WTC11 (cell line): ENCODE measurements around the gene NEK10. TPM values are rescaled to one million over a fixed set of nuclear protein-coding genes. Genes with fewer than 3 reads are reported as not detected.

Experiments used
- ATAC-seq: fragments of 200-7000 bp; cut with Tn5 transposase; 2 replicates; pipeline ENCODE4 v1.10.0; 2021; ENCODE audit warnings: mild to moderate bottlenecking, moderate library complexity
- CTCF ChIA-PET: fragments of 300-600 bp; sonication (Branson Sonifier 250); formaldehyde crosslinking; loops from one replicate; lab custom pipeline; 2021; ENCODE audit warnings: antibody characterized with exemption; lab: Charles Lee
- POLR2A ChIA-PET: fragments of 350-600 bp; sonication (Branson Sonifier 250); formaldehyde crosslinking; loops from one replicate; lab custom pipeline; 2021; ENCODE audit warnings: antibody characterized with exemption; lab: Charles Lee
- DNase-seq: peaks from one replicate; pipeline ENCODE4 v3.0.0; 2021; ENCODE audit warnings: low spot score
- H3K27ac Mint-ChIP-seq: 2 replicates; pipeline ENCODE4 v1.8.0; 2021; ENCODE audit warnings: mixed read lengths
- H3K27me3 Mint-ChIP-seq: 2 replicates; pipeline ENCODE4 v1.8.0; 2021; ENCODE audit warnings: low read depth, mild to moderate bottlenecking, moderate library complexity, mixed read lengths
- H3K36me3 Mint-ChIP-seq: 2 replicates; pipeline ENCODE4 v1.8.0; 2021; ENCODE audit warnings: mixed read lengths
- H3K4me1 Mint-ChIP-seq: 2 replicates; pipeline ENCODE4 v1.8.0; 2022; ENCODE audit warnings: mixed read lengths
- H3K4me3 Mint-ChIP-seq: 2 replicates; pipeline ENCODE4 v1.8.0; 2021; ENCODE audit warnings: mild to moderate bottlenecking, moderate library complexity, mixed read lengths
- H3K9me3 Mint-ChIP-seq: 2 replicates; pipeline ENCODE4 v1.8.0; 2021; ENCODE audit warnings: mixed read lengths
- CREM ChIP-seq: sonication (generic); formaldehyde crosslinking; IDR thresholded peaks from 2 replicates; pipeline ENCODE4 v1.8.1; 2022; ENCODE audit warnings: mild to moderate bottlenecking, missing genetic modification reagents, moderate library complexity
- E2F5 ChIP-seq: sonication (generic); formaldehyde crosslinking; IDR thresholded peaks from 2 replicates; pipeline ENCODE4 v1.8.1; 2022; ENCODE audit warnings: mild to moderate bottlenecking, moderate library complexity, missing genetic modification reagents
- FOXK1 ChIP-seq: sonication (generic); formaldehyde crosslinking; IDR thresholded peaks from 2 replicates; pipeline ENCODE4 v1.8.0; 2022; ENCODE audit warnings: mild to moderate bottlenecking, moderate library complexity, missing genetic modification reagents
- FOXP1 ChIP-seq: sonication (generic); formaldehyde crosslinking; IDR thresholded peaks from 2 replicates; pipeline ENCODE4 v1.8.0; 2022; ENCODE audit warnings: missing genetic modification reagents, mild to moderate bottlenecking, moderate library complexity, borderline replicate concordance
- FOXP4 ChIP-seq: sonication (generic); formaldehyde crosslinking; IDR thresholded peaks from 2 replicates; pipeline ENCODE4 v1.8.0; 2022; ENCODE audit warnings: mild to moderate bottlenecking, missing genetic modification reagents
- HMGA2 ChIP-seq: fragments of 250-450 bp; sonication (Bioruptor Pico); IDR thresholded peaks from 2 replicates; pipeline ENCODE4 v1.4.0; 2021; ENCODE audit warnings: mild to moderate bottlenecking, moderate library complexity
- JUN ChIP-seq: sonication (generic); formaldehyde crosslinking; IDR thresholded peaks from 2 replicates; pipeline ENCODE4 v1.8.0; 2023; ENCODE audit warnings: mild to moderate bottlenecking, missing genetic modification reagents
- KAT7 ChIP-seq: sonication (generic); formaldehyde crosslinking; IDR thresholded peaks from 2 replicates; pipeline ENCODE4 v1.8.1; 2023; ENCODE audit warnings: missing genetic modification reagents, mild to moderate bottlenecking, borderline replicate concordance
- PREB ChIP-seq: sonication (generic); formaldehyde crosslinking; IDR thresholded peaks from 2 replicates; pipeline ENCODE4 v1.8.1; 2022; ENCODE audit warnings: mild to moderate bottlenecking, missing genetic modification reagents, moderate library complexity, borderline replicate concordance
- RELA ChIP-seq: sonication (generic); formaldehyde crosslinking; IDR thresholded peaks from 2 replicates; pipeline ENCODE4 v1.8.1; 2022; ENCODE audit warnings: missing genetic modification reagents, mild to moderate bottlenecking, borderline replicate concordance
- RORB ChIP-seq: fragments of 250-450 bp; sonication (Bioruptor Pico); IDR thresholded peaks from 2 replicates; pipeline ENCODE4 v1.9.0; 2021; ENCODE audit warnings: mild to moderate bottlenecking
- SMAD3 ChIP-seq: sonication (generic); formaldehyde crosslinking; IDR thresholded peaks from 2 replicates; pipeline ENCODE4 v1.8.0; 2022; ENCODE audit warnings: missing genetic modification reagents, mild to moderate bottlenecking, borderline replicate concordance
- SOX15 ChIP-seq: fragments of 250-450 bp; sonication (Bioruptor Pico); IDR thresholded peaks from 2 replicates; pipeline ENCODE4 v1.9.0; 2021; ENCODE audit warnings: mild to moderate bottlenecking
- TP53 ChIP-seq: sonication (generic); formaldehyde crosslinking; IDR thresholded peaks from 2 replicates; pipeline ENCODE4 v1.8.1; 2023; ENCODE audit warnings: mild to moderate bottlenecking, missing genetic modification reagents
- ZNF219 ChIP-seq: sonication (generic); formaldehyde crosslinking; IDR thresholded peaks from 2 replicates; pipeline ENCODE4 v1.8.0; 2023; ENCODE audit warnings: missing genetic modification reagents, mild to moderate bottlenecking, borderline replicate concordance
- ZNF263 ChIP-seq: sonication (generic); formaldehyde crosslinking; IDR thresholded peaks from 2 replicates; pipeline ENCODE4 v1.8.1; 2022; ENCODE audit warnings: low read depth, mild to moderate bottlenecking, moderate library complexity, missing genetic modification reagents
- ZNF317 ChIP-seq: sonication (generic); formaldehyde crosslinking; IDR thresholded peaks from 2 replicates; pipeline ENCODE4 v1.8.1; 2023; ENCODE audit warnings: low read depth, mild to moderate bottlenecking, moderate library complexity, missing genetic modification reagents, borderline replicate concordance
- total RNA-seq: library from RNA; stranded (reverse); gene quantifications from 3 replicates; pipeline ENCODE4 v1.2.3, GENCODE V29; 2021
- TF ChIP-seq, protein P1 (sequence below): sonication (generic); formaldehyde crosslinking; IDR thresholded peaks from 2 replicates; pipeline ENCODE4 v1.8.1; 2023; ENCODE audit warnings: mild to moderate bottlenecking, missing genetic modification reagents, moderate library complexity
- TF ChIP-seq, protein P2 (sequence below): fragments of 200-600 bp; IDR thresholded peaks from 2 replicates; pipeline ENCODE4 v1.8.0; 2022; ENCODE audit warnings: antibody characterized with exemption
- TF ChIP-seq, protein P3 (sequence below): fragments of 250-450 bp; sonication (Bioruptor Pico); IDR thresholded peaks from 2 replicates; pipeline ENCODE4 v2.1.2; 2022; ENCODE audit warnings: mild to moderate bottlenecking, moderate library complexity
- TF ChIP-seq, protein P4 (sequence below): fragments of 250-450 bp; sonication (Bioruptor Pico); IDR thresholded peaks from 2 replicates; pipeline ENCODE4 v1.9.0; 2021; ENCODE audit warnings: mild to moderate bottlenecking

Gene NEK10
- total RNA-seq, 1 experiment from 2014 or later = 0.37 TPM

DNA sequence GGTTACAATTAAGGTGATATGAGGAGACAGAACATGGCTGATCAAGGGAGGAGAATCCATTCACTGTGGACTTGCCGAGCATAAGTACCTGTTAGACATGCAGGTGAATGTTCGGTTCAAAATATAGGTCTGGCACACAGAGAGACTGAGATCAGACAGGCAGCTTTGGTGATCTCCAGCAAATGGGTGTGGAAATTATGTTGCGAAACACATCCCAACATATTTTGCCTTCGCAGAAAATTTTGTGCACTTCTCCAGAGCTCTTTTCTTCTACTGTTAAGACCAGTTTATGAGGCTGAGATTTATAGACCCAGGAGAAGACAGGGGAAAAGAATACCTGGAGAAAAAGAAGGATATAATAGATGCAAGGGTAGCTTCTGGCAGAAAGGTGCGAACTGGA, 183.2 kb downstream of the NEK10 start:
- Mint-ChIP-seq H3K36me3 (no peaks in the 10 kb centered on the region), H3K4me1 (peaks cover 5% of the 10 kb centered on the region; the same call in 1 of the 2 replicates)
- POLR2A ChIA-PET = no interaction called here

GRCh38 chr3:27185231-27185989, 183.8 kb downstream of the NEK10 start:
- no peaks in the 10 kb centered on the region for H3K27me3 Mint-ChIP-seq

More for the DNA sequence above, 183.2 kb downstream of the NEK10 start:
- TF ChIP-seq, protein P1, sequence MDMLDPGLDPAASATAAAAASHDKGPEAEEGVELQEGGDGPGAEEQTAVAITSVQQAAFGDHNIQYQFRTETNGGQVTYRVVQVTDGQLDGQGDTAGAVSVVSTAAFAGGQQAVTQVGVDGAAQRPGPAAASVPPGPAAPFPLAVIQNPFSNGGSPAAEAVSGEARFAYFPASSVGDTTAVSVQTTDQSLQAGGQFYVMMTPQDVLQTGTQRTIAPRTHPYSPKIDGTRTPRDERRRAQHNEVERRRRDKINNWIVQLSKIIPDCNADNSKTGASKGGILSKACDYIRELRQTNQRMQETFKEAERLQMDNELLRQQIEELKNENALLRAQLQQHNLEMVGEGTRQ (CRISPR knock-in tag) = no peak
- no peak for TF ChIP-seq PREB
- no peak for TF ChIP-seq ZNF219
- TF ChIP-seq, protein P2, sequence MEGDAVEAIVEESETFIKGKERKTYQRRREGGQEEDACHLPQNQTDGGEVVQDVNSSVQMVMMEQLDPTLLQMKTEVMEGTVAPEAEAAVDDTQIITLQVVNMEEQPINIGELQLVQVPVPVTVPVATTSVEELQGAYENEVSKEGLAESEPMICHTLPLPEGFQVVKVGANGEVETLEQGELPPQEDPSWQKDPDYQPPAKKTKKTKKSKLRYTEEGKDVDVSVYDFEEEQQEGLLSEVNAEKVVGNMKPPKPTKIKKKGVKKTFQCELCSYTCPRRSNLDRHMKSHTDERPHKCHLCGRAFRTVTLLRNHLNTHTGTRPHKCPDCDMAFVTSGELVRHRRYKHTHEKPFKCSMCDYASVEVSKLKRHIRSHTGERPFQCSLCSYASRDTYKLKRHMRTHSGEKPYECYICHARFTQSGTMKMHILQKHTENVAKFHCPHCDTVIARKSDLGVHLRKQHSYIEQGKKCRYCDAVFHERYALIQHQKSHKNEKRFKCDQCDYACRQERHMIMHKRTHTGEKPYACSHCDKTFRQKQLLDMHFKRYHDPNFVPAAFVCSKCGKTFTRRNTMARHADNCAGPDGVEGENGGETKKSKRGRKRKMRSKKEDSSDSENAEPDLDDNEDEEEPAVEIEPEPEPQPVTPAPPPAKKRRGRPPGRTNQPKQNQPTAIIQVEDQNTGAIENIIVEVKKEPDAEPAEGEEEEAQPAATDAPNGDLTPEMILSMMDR = no peak
- no peak for TF ChIP-seq JUN (CRISPR knock-in tag)
- no peak for TF ChIP-seq RELA (CRISPR knock-in tag)
- no peak for TF ChIP-seq FOXK1 (CRISPR knock-in tag)
- TF ChIP-seq HMGA2 (CRISPR knock-in tag) = no peak
- TF ChIP-seq E2F5 (CRISPR knock-in tag) = no peak
- TF ChIP-seq, protein P3, sequence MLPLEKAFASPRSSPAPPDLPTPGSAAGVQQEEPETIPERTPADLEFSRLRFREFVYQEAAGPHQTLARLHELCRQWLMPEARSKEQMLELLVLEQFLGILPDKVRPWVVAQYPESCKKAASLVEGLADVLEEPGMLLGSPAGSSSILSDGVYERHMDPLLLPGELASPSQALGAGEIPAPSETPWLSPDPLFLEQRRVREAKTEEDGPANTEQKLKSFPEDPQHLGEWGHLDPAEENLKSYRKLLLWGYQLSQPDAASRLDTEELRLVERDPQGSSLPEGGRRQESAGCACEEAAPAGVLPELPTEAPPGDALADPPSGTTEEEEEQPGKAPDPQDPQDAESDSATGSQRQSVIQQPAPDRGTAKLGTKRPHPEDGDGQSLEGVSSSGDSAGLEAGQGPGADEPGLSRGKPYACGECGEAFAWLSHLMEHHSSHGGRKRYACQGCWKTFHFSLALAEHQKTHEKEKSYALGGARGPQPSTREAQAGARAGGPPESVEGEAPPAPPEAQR = no peak
- no peaks in the 10 kb centered on the region for H3K9me3 Mint-ChIP-seq
- DNase-seq (no peak), ATAC-seq (no peak)
- H3K27me3 Mint-ChIP-seq = no peaks in the 10 kb centered on the region
- no peak overlapping the region for H3K4me3 Mint-ChIP-seq
- CTCF ChIA-PET = interaction anchor here (1.4 kb wide), 1 partner anchor 43 kb away, joined by 5 read pairs; no protein-coding TSS in a partner anchor
- no peak overlapping the region for H3K27ac Mint-ChIP-seq

GRCh38 chr3:27184261-27184660, 184.9 kb downstream of the NEK10 start:
- no peak for DNase-seq
- no peak overlapping the region for H3K27ac Mint-ChIP-seq
- no peak overlapping the region for H3K4me3 Mint-ChIP-seq
- H3K9me3 Mint-ChIP-seq = no peaks in the 10 kb centered on the region
- ATAC-seq = no peak
- H3K4me1 Mint-ChIP-seq = no peaks in the 10 kb centered on the region
- H3K36me3 Mint-ChIP-seq = no peaks in the 10 kb centered on the region
- CTCF ChIA-PET = no interaction called here
- POLR2A ChIA-PET = no interaction called here
- no peaks in the 10 kb centered on the region for H3K27me3 Mint-ChIP-seq
- TF ChIP-seq, protein P4, sequence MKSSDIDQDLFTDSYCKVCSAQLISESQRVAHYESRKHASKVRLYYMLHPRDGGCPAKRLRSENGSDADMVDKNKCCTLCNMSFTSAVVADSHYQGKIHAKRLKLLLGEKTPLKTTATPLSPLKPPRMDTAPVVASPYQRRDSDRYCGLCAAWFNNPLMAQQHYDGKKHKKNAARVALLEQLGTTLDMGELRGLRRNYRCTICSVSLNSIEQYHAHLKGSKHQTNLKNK (CRISPR knock-in tag) = no peak
- TF ChIP-seq, protein P3 = no peak
- TF ChIP-seq TP53 (CRISPR knock-in tag) = no peak
- no peak for TF ChIP-seq FOXP4 (CRISPR knock-in tag)
- TF ChIP-seq SOX15 = no peak
- no peak for TF ChIP-seq ZNF219
- TF ChIP-seq RORB = no peak
- TF ChIP-seq ZNF317 (CRISPR knock-in tag) = no peak
- TF ChIP-seq KAT7 (CRISPR knock-in tag) = no peak

More at GRCh38 chr3:27185231-27185989, 183.8 kb downstream of the NEK10 start:
- Mint-ChIP-seq H3K27ac (no peak overlapping the region; the same call in 1 of the 2 replicates), H3K4me1 (0 out of 2 replicates have a peak, but pooled peaks cover 2% of the 10 kb centered on the region), H3K9me3 (no peaks in the 10 kb centered on the region), H3K36me3 (no peaks in the 10 kb centered on the region), H3K4me3 (no peak overlapping the region)
- POLR2A ChIA-PET = no interaction called here
- CTCF ChIA-PET = interaction anchor here (1.4 kb wide), 1 partner anchor 43 kb away, joined by 5 read pairs; no protein-coding TSS in a partner anchor
- ATAC-seq (no peak; the same call in 1 of the 2 replicates), DNase-seq (no peak)
- TF ChIP-seq CREM (CRISPR knock-in tag) (no peak), RELA (CRISPR knock-in tag) (no peak), ZNF263 (no peak), SMAD3 (CRISPR knock-in tag) (no peak), FOXP1 (CRISPR knock-in tag) (no peak)
